Right lobe of liver (tissue), 6 donors: ENCODE results near the gene LSP1. TPM values are rescaled to one million over a fixed set of nuclear protein-coding genes. Genes with fewer than 3 reads are reported as not detected.
A peak's percentile ranks its signal among the peaks of the same experiment; 100 is the strongest.

Experiments used
- ATAC-seq, 4 donors: fragments of 200-7000 bp; cut with Tn5 transposase; one replicate each; pipeline ENCODE4 v1.9.1; 2020; ENCODE audit warnings: mild to moderate bottlenecking in 4 of 4, moderate library complexity in 4 of 4
- DNase-seq, 3 donors: peaks; one replicate each; pipeline ENCODE4 v3.0.0-alpha.2; 2020
- H3K27ac ChIP-seq, 3 donors: fragments of 200-600 bp; one replicate each; pipeline ENCODE4 v1.8.0; 2022
- H3K27me3 ChIP-seq, 2 donors: fragments of 200-600 bp; one replicate each; pipeline ENCODE4 v1.8.0; 2022
- H3K36me3 ChIP-seq, 4 donors: fragments of 200-600 bp; sonication (generic) in 1 of 4; one replicate each; pipeline versions ENCODE4 v1.5.1 to v1.8.0; 2017 to 2022; ENCODE audit warnings: control low read depth in 1 of 4
- H3K4me1 ChIP-seq, 4 donors: fragments of 200-600 bp; sonication (generic) in 1 of 4; one replicate each; pipeline versions ENCODE4 v1.5.1 to v1.8.0; 2017 to 2022; ENCODE audit warnings: control low read depth in 1 of 4
- H3K4me3 ChIP-seq, 3 donors: fragments of 200-600 bp; one replicate each; pipeline ENCODE4 v1.8.0; 2022
- H3K9me3 ChIP-seq, 4 donors: fragments of 200-600 bp; sonication (generic) in 1 of 4; one replicate each; pipeline versions ENCODE4 v1.5.1 to v1.8.0; 2017 to 2022; ENCODE audit warnings: control low read depth in 1 of 4
- CTCF ChIP-seq, 4 donors: fragments of 200-600 bp in 3 of 4; fragments of 450-650 bp in 1 of 4; IDR thresholded peaks; one replicate each; pipeline versions ENCODE4 v1.5.1 to v1.8.0; 2016 to 2022; ENCODE audit warnings: antibody characterized with exemption in 4 of 4, mild to moderate bottlenecking in 2 of 4
- POLR2A ChIP-seq: fragments of 450-650 bp; IDR thresholded peaks from one replicate; pipeline ENCODE4 v1.6.1; 2017; ENCODE audit warnings: antibody characterized with exemption, mild to moderate bottlenecking
- WGBS: methylation state at CpG from one replicate; pipeline ENCODE4 v1.1.6; 2018; ENCODE audit warnings: low coverage, low lambda C conversion rate; ENCODE audit not compliant: insufficient coverage; ENCODE audit errors: missing lambda C conversion rate; 5-methylcytosine and 5-hydroxymethylcytosine counted together
- intact Hi-C, 2 donors: fragments of 100-400 bp; cut with DNase I; formaldehyde crosslinking; loops; one replicate each; pipeline versions ENCODE4 v1.11.2 to v1.14.1; 2022
- total RNA-seq, 6 experiments: library from RNA; depleted of rRNA in 2 of 6; stranded (reverse); fragments of >200 nt in 2 of 6; fragmentation: NEBNext Ultra II Directional in 3 of 6; extraction: Animal tissue kit (Norgen Biotek cat#: 25700) in 3 of 6; gene quantifications; one replicate each; pipeline versions ENCODE4 v1.1.0 to v1.2.4, GENCODE V29; 2016 to 2023
- donor health status: DM: no; HTN: yes; CAD: no.
- donor health status: DM: no; HTN: no; CAD: no.
- donor health status: DM: no; HTN: no; CAD: no.
- donor health status: DM: no; HTN: yes; CAD: no.
- donor health status: DM: no; HTN: yes; CAD: no.

The LSP1 gene
- total RNA-seq, 6 experiments from 2014 or later: 2.3 to 20.6 (median 8.8) TPM

- WGBS: 78% methylated on average over 5 of the region's 19 CpGs
- Histone ChIP-seq H3K4me1 (no peaks in the 10 kb centered on the region), H3K9me3 (no peaks in the 10 kb centered on the region), H3K36me3 (no peaks in the 10 kb centered on the region), H3K27me3 (no peaks in the 10 kb centered on the region), H3K4me3 (peak overlapping the region; percentile 11 to 26 (median 26)), H3K27ac (peak overlapping the region in 2 of 3 donors; percentile 24 to 70)
- intact Hi-C loops: no loop called here
- DNase-seq (no peak), ATAC-seq (no peak)
- TF ChIP-seq POLR2A (no peak), CTCF (IDR thresholded peaks at IDR 0.05) (no peak)
These were observed 670 bp downstream of the LSP1 start for GRCh38 chr11:1853376-1854131.

GRCh38 chr11:1854132-1854948 is 1.5 kb downstream of the LSP1 start:
- no peaks in the 10 kb centered on the region for H3K4me1 ChIP-seq
- no peak for TF ChIP-seq POLR2A
- 64% methylated on average over 11 of the region's 27 CpGs for WGBS
- ATAC-seq (no peak), DNase-seq (no peak)
- intact Hi-C loops: no loop called here
- no peaks in the 10 kb centered on the region for H3K36me3 ChIP-seq
- no peak overlapping the region for H3K4me3 ChIP-seq
- H3K9me3 ChIP-seq: no peaks in the 10 kb centered on the region
- H3K27ac ChIP-seq: peak overlapping the region in 1 of 3 donors; percentile 24
- H3K27me3 ChIP-seq: no peaks in the 10 kb centered on the region

- no peak for DNase-seq
- no peaks in the 10 kb centered on the region for H3K36me3 ChIP-seq
- H3K27me3 ChIP-seq: no peaks in the 10 kb centered on the region
- no peaks in the 10 kb centered on the region for H3K4me1 ChIP-seq
- no peak overlapping the region for H3K4me3 ChIP-seq
- no peak overlapping the region for H3K27ac ChIP-seq
- no peaks in the 10 kb centered on the region for H3K9me3 ChIP-seq
- TF ChIP-seq POLR2A: no peak
- no peak for TF ChIP-seq CTCF (IDR thresholded peaks at IDR 0.05)
- no peak for ATAC-seq
- WGBS: 55% methylated on average over 2 of the region's 26 CpGs
- intact Hi-C loops: no loop called here
These were observed 2.3 kb downstream of the LSP1 start for GRCh38 chr11:1854949-1855885.

- Histone ChIP-seq H3K36me3 (no peaks in the 10 kb centered on the region), H3K27ac (no peak overlapping the region), H3K9me3 (no peaks in the 10 kb centered on the region), H3K4me3 (no peak overlapping the region), H3K27me3 (no peaks in the 10 kb centered on the region), H3K4me1 (no peaks in the 10 kb centered on the region)
- intact Hi-C loops: no loop called here
- no peak for ATAC-seq
- DNase-seq: no peak
- no CpG with 5 or more reads among the region's 11 CpGs for WGBS
- no peak for TF ChIP-seq POLR2A
- no peak for TF ChIP-seq CTCF (IDR thresholded peaks at IDR 0.05)
These were observed 3.0 kb downstream of the LSP1 start for GRCh38 chr11:1855886-1856265.
